Hematopoietic multipotent progenitor cell (in vitro differentiated cells): ENCODE results near the gene AJM1. TPM values are rescaled to one million over a fixed set of nuclear protein-coding genes. Genes with fewer than 3 reads are reported as not detected.
A peak's percentile ranks its signal among the peaks of the same experiment; 100 is the strongest.
"Not testable (repeated sequence)": the region's sequence is repeated elsewhere in the genome, so short reads cannot be mapped to it uniquely, and the experiment has no call there.

Source experiments
- DNase-seq, 3 donors: peaks; one replicate each; pipeline ENCODE4 v3.0.0-alpha.2; 2011 to 2015; ENCODE audit warnings: low read depth in 2 of 3, low spot score in 2 of 3
- total RNA-seq: library from RNA; depleted of rRNA; stranded (reverse); fragments of >200 nt; gene quantifications from one replicate; pipeline ENCODE4 v1.2.3, GENCODE V29; 2012

AJM1 gene
- total RNA-seq, 1 donor: 0.27 TPM

DNA sequence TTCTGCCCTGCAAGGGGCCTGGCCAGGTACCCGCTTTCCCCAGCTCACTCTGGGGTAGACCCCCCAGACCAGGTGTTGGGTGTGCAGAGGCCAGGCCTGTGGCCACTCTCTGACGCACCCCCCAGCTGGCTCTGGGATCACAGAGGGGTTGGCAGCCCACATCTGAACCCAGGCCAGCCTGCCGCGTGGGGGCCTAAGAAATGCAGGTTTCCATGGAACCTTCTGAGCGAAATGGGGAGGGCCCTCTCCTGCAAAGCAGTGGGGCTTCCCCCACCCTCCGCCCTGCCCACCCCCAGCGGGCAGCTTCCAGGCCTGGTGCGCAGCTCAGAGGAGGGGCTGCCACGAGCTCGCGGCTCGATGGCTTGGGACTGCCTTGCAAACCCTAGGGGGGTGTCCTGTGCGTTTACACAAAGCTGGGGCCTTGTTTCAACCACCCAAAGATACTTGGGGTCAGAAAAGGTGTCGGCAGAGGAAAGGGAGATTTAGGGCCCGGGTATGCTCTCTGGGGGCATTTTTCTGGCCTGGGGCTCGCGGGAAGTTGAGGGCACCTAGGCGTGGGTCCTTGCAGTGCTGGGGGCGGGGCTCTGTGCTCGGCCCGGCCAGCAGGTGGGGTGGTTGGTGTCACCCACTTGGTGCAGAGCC lies 1.0 kb downstream of the AJM1 start:
- not testable (repeated sequence) for DNase-seq

DNA sequence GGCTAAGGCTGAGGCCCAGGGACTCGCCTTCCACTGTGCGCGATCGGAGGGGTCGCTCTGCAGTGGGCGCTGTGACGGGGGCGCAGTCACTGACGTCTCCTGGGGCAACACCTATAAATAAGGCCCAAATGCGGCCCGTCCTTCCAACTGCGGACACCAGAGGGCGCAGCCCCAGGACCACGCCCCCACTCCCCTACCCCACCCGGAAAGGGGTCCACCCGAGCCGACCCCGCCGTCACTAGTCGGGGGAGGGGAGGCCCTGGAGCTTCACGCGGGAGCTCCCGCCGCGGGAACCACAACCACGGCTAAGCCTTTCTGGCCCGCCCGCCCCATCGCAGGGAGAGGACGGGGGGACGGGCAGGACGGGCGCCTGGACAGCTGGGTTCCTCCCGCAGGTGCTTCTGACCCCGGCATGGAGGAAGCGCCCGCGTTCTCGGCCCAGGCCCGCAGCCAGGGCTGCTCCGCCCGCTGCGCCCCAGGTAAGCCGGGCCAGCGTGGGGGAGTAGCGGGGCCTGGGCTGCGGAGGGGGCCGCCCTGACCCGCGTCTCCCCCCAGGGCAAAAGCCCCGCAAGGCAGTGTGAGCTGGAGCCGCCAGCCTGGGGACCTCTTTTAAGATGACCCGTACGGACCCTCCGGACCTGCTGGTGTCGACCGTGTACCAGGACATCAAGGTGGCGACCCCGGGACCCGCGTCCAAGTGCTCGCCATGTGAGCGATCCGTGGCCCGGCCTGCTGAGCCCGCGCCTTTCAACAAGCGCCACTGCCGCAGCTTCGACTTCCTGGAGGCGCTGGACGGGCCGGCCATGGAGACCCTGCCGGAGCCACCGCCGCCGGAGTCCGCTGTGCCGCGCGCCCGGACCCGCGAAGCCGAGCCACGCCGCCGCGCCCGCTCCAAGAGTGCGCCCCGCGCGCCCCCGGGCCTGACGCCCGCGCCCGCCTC lies 1.8 kb downstream of the AJM1 start:
- DNase-seq: peak in 1 of 3 donors; percentile 60

DNA sequence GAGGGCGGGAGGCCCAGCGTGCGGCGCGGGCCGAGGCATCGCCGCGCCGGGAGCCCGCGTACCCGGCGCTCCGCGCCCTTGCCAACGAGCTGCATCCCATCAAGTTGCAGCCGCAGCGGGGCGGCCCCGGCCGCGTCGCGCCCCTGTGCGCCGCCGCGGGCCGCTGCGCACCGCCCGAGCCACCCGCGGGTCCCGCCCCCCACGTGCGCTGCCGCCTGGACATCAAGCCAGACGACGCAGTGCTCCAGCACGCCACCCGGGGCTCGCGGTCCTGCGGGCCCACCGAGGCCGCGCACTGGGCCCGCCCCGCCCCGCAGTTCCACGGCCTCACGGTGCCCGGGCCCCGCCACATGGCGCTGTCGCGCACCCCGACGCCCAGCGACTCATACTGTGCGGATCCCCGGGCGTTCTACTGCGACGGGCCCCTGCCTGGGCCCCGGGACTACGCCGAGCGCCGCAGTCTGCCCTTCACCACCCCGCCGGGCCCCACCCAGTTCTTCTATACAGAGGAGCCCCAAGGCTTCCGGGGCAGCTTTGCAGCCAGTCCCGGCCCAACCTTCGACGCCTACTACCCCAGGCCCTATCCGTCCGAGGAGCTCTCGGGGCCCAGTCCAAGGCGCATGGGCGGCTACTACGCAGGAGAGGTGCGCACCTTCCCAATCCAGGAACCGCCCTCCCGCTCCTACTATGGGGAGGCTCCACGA lies 2.6 kb downstream of the AJM1 start:
- no peak for DNase-seq

DNA sequence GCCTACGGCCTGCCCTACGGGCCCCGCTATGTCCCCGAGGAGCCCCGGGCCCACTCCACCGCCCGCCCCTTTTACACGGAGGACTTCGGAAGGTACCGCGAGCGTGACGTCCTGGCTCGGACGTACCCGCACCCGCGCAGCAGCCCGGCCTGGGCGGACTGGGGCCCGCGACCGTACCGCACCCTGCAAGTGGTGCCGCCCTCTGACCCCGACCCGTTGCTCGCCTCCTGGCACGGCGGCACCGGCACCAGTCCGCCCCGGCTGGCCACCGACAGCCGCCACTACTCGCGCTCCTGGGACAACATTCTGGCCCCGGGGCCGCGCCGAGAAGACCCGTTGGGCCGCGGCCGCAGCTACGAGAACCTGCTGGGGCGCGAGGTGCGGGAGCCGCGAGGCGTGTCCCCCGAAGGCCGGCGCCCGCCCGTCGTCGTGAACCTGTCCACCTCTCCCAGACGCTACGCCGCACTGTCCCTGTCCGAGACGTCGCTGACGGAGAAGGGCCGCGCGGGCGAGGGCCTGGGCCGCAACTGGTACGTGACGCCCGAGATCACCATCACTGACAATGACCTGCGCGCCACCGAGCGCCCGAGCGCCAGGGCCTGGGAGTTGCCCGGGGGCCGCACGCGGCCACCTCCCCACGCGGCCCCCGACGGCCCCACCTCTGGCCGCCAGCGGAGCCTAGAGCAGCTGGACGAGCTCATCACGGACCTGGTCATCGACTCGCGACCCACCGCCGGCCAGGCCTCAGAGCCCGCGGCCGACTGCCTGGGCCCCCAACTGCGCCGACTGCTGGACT lies 3.4 kb downstream of the AJM1 start:
- no peak for DNase-seq

DNA sequence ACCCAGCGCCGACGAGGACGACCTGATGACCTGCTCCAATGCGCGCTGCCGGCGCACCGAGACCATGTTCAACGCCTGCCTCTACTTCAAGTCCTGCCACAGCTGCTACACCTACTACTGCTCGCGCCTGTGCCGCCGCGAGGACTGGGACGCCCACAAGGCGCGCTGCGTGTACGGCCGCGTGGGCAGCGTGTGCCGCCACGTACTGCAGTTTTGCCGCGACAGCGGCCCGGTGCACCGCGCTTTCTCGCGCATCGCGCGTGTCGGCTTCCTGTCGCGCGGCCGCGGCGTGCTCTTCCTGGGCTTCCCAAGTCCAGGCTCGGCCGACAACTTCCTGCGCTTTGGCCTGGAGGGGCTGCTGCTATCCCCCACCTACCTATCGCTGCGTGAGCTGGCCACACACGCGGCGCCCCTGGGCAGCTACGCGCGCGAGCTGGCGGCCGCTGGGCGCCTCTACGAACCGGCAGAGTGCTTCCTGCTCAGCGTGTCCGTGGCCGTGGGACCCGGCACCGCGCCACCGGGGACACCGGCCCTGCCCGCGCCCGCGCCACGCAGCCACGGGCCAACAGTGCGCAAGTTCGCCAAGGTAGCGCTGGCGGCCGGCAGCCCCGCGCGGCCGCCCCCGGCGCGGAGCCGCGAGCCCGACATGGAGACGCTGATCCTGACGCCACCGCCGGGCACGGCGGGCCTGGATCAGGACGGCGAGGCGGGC lies 4.3 kb downstream of the AJM1 start:
- no peak for DNase-seq

DNA sequence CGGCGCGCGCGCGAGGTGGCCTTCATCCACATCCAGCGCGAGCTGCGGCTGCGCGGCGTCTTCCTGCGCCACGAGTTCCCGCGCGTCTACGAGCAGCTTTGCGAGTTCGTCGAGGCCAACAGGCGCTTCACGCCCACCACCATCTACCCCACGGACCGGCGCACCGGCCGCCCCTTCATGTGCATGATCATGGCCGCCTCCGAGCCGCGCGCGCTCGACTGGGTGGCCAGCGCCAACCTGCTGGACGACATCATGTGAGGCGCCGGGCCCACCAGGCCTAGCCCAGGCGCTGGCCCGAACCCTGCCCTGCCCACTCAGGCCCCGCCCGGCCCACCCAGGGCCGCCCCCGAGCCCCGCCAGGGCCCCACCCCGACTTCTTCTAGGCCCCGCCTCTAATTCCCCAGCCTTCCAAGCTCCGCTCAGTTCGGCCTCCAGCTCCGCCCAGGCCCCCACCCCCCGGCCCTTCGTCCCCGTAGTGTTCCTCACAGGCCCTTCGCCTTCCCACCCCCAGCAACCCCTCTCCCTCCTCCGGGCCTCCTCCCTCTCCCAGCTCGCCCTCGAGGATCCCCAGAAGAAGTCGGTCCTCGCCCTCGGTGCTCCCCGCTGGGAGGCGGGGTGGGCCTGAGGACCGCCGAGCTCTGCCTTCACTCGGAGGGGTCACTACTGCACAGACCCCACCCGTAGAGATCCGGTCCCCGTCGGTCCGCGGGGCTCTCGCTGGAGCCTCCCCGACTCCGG lies 5.0 kb downstream of the AJM1 start:
- DNase-seq: no peak

DNA sequence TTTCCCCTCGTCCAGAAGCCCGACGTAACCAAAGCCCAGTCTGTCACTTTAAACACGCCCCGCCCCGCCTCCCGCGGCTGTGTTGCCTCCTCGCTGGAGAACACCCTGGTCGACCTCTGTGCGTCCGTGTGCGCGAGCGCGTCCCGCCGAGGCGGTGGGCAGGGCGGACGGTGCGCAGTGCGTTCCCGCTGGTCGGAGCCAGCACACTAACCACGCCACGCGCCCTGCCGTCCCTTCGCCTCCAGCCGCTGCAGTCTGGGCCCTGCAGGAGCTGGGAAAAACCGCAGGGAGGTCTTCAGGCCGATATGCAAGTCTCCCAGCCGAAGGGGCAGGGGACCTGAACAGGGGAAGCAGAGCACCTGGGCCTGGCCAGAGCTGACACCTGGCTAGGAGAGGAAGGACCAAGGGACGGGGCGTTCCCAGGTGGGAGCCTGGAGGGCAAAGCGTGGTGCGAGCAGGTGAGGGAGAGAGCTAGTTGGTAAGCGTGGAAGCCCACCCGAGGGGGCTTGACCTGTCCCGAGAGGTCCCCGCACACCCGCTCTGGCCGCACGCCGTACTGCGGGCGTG lies 5.6 kb downstream of the AJM1 start:
- DNase-seq: peak in 1 of 3 donors; percentile 52

DNA sequence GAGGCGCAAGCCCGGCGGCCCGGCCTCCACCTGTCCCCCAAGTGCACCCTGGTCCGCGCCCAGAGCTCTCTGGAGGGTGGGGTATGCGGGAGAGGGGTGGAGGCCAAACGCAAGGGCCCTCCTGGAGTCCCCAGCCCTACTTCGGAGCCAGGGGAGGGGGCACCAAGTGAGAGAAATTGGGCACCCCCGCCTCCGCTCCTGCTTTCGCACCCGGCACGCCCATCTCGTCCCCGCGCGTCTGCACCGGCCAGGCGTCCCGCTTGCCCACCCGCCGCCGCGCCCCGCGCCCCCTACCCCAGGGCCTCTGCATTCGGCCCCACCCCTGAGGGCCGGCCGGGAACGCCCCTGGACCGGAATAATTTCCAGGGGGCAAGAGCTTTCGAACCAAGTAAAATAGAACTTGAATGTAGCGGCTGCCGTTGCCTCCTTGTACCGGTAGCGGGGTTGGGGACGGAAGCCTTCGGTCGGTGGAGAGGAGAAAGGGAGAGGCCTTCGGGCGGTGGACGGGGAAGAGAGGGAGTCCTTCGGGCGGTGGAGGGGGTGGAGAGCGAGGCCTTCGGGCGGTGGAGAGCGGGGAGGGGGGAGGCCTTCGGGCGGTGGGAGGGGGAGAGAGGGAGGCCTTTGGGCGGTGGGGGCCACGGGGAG lies 6.2 kb downstream of the AJM1 start:
- peak in 1 of 3 donors; percentile 57 for DNase-seq

DNA sequence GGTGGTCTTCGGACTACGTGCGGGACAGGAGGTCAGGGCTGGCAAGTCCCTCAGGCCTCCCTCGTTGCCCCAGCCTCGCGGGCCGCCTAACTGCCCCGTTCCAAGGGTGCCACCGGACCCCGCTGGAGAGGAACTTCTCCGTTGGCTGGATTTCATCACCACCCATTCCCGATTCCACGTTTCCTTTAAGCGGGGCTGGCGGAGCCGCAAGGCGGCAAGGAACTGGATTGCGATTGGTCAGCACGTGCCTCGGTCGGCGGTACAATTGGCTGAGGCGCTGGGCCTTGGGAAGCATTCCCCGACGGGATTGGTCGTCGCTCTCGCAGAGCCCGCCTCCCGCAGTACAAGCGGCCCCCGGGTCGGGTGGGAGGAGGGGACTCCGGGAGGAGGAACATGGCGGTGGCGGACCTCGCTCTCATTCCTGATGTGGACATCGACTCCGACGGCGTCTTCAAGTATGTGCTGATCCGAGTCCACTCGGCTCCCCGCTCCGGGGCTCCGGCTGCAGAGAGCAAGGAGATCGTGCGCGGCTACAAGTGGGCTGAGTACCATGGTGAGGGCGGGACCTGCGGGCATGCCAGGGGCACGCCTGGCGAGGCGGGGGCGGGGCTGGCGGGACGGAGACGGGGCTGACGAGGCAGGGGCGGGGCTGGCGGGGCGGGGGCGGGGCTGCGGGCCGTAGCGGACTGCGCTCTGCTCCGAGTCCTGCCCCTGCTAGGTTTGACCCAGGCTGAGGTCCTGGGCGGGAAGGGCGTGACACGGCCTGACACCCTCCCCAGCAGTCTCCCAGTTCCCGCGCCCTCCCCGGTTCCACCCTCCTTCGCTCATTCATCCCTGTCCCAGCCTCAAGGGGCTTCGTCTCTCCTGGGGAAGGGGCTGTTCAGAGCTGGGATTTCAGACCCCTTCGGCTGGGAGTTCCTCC lies 7.0 kb downstream of the AJM1 start, which contains the start of gene PHPT1:
Gene PHPT1, plus strand, starts transcription at position 372 of the 922 bp plus-strand sequence. Its CDS starts 22 bp downstream, at position 394.
- peak; percentile 90 to 98 (median 97) for DNase-seq

DNA sequence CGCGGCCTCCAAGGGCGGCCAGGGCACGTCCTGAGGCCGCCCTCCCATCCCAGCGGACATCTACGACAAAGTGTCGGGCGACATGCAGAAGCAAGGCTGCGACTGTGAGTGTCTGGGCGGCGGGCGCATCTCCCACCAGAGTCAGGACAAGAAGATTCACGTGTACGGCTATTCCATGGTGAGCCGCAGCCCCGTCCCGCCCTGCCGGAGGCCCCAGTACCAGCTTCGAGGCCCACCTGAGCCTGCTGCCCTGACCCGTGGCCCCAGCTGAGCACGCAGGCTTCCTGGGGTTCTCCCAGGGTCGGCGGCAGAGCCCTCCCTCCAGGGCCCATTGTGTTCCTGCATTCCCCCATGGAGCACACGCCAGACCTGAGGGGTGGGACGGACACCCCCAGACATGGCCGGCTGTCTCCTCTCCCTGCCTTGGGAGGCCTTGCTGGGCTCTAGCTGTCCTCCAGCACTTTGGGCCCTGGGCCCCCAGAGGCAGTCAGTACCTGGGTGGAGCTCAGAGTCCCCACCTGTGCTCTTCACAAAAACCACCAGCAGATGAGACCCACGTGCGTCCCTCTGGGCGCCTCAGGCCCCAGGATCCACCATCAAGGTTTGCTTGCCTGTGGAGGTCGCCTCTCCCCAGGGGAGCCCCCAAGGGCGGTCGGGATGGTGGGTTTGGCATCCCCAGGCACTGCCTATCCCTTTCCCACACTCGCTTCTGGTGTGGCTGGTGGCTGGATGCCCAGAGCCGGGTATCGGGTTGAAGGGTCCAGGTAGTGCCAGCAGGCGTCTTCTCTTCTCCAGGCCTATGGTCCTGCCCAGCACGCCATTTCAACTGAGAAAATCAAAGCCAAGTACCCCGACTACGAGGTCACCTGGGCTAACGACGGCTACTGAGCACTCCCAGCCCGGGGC lies 7.9 kb downstream of the AJM1 start:
- DNase-seq: no peak

DNA sequence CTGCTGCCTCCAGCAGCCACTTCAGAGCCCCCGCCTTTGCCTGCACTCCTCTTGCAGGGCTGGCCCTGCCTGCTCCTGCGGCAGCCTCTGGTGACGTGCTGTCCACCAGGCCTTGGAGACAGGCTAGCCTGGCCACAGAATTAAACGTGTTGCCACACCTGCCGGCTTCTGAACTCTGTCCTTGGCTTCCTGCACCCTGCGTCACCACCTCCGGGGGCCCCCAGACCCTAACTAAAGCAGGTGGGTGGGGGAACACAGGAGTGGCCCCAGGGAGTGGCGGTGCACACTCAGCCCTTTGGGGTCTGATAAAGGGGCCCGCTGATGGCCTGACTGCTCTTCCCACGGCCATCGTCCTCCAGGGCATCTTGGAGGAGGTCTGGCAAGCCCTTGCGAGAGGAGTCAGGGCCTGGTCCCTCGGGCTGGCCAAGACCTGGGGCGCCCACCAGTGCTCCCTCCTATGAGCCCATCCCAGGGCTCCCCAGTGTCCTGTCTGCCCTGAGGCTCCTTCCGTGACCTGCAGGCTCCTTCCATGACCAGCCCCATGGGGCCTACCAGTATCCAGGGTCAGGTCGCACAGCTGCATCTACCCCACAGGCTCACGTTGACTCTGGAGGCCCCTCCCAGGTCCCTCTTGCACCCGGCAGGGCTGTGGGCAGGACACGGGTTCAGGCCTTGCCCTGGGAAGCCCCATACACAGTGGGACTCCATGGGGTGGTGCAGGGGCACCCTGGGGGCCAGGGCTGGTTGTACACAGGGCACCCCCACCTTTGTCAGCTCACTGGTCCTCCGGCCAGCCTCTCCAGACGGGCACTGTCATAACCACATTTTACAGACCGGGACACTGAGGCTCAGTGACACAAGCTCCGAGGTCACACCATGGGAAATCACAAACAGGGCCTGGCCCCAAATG lies 8.8 kb downstream of the AJM1 start:
- no peak for DNase-seq

DNA sequence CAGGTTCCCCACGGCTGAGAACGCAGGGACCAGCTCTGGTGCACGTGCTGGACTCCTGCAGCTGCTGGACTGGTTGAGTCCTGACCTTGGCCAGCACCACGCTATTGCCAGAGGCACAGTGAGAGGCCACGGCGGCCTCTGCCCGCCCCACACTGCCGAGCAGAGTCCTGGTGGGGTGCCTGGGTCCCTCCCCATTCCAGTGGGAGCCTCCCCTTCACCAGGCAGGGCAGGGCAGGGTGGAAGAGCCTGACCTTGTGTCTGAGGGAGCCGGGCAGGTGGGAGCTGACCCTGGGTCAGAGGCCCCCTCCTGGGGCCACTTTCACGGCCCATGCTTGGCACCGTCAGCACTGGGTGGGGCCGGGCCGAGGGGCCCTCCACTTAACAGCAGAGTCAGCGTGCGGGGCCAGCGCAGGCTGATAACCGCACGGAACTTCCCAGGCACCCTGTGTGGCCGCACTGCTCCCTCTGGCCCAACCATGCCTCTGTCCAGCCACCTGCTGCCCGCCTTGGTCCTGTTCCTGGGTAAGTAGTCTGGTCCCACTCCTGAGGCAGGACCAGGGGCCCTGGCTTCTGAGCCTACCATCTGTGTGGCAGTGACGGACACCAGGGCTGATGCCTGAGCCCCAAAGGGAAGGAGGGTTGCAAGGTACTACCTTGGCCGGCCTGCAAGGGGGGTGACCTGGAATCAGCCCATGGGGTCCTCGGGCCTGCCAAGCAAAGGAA lies 9.8 kb downstream of the AJM1 start, which contains the start of gene MAMDC4:
Gene MAMDC4, plus strand, starts transcription at position 406 of the 723 bp plus-strand sequence. Its CDS starts 71 bp downstream, at position 477.
- no peak for DNase-seq

DNA sequence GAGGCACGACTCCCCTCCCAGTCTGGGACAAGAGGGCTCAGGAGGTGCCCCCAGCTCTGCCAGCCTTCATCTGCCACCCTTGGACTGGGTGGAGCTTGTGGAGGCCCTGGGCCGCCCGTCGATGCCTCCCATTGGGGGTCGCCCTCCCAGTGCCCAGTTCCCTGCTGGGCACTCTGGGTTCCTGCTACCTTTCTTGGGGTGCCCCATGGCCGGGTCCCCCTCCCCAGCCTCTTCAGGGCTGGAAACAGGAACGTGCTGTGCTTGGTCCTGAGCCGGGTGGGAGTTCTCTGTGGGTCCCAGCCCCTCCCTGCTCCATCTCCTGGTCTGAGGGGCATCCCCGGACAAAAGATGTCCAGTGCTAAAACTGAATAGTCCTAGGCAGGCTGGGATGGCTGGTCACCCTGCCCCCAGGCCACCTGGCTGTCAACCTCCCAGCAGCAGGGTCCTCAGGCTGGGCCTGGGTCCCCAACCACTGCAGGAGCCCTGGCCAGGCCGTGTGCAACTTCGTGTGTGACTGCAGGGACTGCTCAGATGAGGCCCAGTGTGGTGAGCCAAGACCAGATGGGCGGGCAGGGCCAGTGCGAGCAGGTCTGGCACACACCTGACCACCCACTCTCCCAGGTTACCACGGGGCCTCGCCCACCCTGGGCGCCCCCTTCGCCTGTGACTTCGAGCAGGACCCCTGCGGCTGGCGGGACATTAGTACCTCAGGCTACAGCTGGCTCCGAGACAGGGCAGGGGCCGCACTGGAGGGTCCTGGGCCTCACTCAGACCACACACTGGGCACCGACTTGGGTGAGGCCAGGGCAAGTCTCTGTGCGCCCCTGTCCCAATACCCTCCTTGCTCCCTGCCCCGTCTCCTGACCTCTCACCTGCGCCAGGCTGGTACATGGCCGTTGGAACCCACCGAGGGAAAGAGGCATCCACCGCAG lies 10.7 kb downstream of the AJM1 start:
- DNase-seq: no peak
